ENCODE results near the gene PROSER3. TPM values are rescaled to one million over a fixed set of nuclear protein-coding genes. Genes with fewer than 3 reads are reported as not detected.
"Not testable (repeated sequence)": the region's sequence is repeated elsewhere in the genome, so short reads cannot be mapped to it uniquely, and the experiment has no call there.

Gene PROSER3
- total RNA-seq, 1 donor from 2014 or later, result 20.8 TPM

DNA sequence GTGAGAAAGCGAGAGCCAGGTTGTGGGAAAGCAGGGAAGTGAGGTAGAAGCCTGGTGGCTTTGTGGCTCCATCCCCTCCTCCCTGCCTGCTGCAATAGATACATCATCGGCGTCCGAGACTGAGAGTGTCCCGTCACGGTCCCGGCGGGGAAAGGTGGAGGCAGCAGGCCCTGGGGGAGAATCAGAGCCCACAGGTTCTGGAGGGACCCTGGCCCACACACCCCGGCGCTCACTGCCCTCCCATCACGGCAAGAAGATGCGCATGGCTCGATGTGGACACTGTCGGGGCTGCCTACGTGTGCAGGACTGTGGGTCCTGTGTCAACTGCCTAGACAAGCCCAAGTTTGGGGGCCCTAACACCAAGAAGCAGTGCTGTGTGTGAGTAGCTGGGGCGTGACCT, 35.1 kb upstream of the PROSER3 start:
- TF ChIP-seq, protein P1, sequence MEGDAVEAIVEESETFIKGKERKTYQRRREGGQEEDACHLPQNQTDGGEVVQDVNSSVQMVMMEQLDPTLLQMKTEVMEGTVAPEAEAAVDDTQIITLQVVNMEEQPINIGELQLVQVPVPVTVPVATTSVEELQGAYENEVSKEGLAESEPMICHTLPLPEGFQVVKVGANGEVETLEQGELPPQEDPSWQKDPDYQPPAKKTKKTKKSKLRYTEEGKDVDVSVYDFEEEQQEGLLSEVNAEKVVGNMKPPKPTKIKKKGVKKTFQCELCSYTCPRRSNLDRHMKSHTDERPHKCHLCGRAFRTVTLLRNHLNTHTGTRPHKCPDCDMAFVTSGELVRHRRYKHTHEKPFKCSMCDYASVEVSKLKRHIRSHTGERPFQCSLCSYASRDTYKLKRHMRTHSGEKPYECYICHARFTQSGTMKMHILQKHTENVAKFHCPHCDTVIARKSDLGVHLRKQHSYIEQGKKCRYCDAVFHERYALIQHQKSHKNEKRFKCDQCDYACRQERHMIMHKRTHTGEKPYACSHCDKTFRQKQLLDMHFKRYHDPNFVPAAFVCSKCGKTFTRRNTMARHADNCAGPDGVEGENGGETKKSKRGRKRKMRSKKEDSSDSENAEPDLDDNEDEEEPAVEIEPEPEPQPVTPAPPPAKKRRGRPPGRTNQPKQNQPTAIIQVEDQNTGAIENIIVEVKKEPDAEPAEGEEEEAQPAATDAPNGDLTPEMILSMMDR (IDR thresholded peaks at IDR 0.05), result no peak
- H3K36me3 ChIP-seq, result peaks cover 77% of the 10 kb centered on the region
- no peaks in the 10 kb centered on the region for H3K27me3 ChIP-seq (ENCODE audit: low read depth)
- intact Hi-C loops (cut with DNase I), result no loop called here
- H3K27ac ChIP-seq, result no peak overlapping the region
- ATAC-seq (no peak), DNase-seq (no peak)
- H3K4me1 ChIP-seq, result peaks cover 15% of the 10 kb centered on the region
- no peak overlapping the region for H3K4me3 ChIP-seq
- H3K9me3 ChIP-seq, result no peaks in the 10 kb centered on the region

DNA sequence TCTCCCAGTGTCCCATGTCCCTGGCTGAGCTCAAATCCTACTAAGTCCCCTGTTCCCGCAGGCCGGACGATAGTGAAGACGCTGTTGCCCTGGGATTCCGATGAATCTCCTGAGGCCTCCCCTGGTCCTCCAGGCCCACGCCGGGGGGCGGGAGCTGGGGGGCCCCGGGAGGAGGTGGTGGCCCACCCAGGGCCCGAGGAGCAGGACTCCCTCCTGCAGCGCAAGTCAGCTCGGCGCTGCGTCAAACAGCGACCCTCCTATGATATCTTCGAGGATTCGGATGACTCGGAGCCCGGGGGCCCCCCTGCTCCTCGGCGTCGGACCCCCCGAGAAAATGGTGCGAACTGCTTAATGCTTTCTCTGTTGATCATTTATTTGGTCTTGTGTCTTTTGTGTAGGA, 34.3 kb upstream of the PROSER3 start:
- TF ChIP-seq, protein P1 (IDR thresholded peaks at IDR 0.05), result no peak
- intact Hi-C loops (cut with DNase I), result no loop called here
- Histone ChIP-seq H3K4me3 (no peak overlapping the region), H3K27ac (no peak overlapping the region), H3K4me1 (peaks cover 13% of the 10 kb centered on the region), H3K27me3 (ENCODE audit: low read depth) (no peaks in the 10 kb centered on the region), H3K9me3 (no peaks in the 10 kb centered on the region), H3K36me3 (peaks cover 85% of the 10 kb centered on the region)
- no peak for ATAC-seq
- DNase-seq, result no peak

DNA sequence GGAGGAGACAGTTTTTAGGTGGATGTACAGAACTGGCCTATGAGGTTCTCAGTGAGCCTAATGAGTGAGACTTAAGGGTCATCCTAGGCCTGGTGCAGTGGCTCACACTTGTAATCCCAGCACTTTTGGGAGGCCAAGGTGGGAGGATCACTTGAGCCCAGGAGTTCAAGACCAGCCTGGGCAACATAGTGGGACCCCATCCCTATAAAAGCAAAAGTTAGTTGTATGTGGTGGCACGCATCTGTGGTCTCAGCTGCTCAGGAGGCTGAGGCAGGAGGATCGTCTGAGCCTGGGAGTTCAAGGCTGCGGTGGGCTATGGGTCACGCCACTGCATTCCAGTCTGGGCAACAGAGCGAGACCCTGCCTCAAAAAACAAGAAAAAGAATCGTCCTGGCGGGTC, 33.8 kb upstream of the PROSER3 start:
- not testable (repeated sequence) for DNase-seq, ATAC-seq
- H3K36me3 ChIP-seq, result peaks cover 89% of the 10 kb centered on the region

DNA sequence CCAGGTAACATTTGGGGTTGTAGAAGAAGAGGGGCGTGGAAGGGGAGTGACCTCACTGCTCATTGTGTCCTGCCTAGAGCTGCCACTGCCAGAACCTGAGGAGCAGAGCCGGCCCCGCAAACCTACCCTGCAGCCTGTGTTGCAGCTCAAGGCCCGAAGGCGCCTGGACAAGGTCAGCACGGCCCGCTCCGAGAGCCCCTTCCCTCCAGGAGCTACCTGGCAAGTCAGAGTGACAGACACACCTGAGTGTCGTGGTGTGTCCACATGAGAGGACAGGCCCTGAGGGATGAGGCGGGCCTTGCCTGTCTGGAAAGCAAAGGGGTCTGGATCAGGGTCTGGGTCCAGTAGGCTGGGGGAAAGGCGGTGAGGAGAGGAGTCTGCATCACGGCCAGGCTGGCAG, 33.4 kb upstream of the PROSER3 start:
- Histone ChIP-seq H3K27me3 (ENCODE audit: low read depth) (no peaks in the 10 kb centered on the region), H3K9me3 (no peaks in the 10 kb centered on the region), H3K36me3 (peaks cover 93% of the 10 kb centered on the region), H3K4me3 (no peak overlapping the region), H3K4me1 (peaks cover 4% of the 10 kb centered on the region), H3K27ac (no peak overlapping the region)
- ATAC-seq (no peak), DNase-seq (no peak)
- intact Hi-C loops (cut with DNase I), result no loop called here
- TF ChIP-seq, protein P1 (IDR thresholded peaks at IDR 0.05), result no peak

More for the DNA sequence above, 33.8 kb upstream of the PROSER3 start:
- H3K27ac ChIP-seq; H3K9me3 ChIP-seq; H3K4me3 ChIP-seq; H3K27me3 ChIP-seq (ENCODE audit: low read depth); H3K4me1 ChIP-seq; intact Hi-C loops (cut with DNase I): not testable (repeated sequence)

DNA sequence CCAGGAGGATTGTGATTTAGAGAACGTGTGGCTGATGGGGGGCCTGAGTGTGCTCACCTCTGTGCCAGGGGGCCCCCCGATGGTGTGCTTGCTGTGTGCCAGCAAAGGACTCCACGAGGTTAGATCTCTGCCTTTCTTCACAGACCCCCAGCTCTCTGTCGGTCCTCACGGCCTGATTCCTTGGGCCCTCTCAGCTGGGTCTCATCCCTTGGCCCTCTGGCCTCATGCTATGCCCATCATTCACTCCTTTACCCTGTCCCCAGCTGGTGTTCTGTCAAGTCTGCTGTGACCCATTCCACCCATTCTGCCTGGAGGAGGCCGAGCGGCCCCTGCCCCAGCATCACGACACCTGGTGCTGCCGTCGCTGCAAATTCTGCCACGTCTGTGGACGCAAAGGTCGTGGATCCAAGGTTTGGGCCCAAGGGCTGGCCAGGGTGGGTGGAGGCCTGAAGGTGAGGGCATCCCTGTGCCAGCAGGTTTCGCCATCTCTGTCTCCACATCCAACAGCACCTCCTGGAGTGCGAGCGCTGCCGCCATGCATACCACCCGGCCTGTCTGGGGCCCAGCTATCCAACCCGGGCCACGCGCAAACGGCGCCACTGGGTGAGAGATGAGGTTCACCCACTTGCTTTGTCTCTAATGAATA, 32.6 kb upstream of the PROSER3 start:
- ATAC-seq (no peak), DNase-seq (no peak)
- TF ChIP-seq, protein P1 (IDR thresholded peaks at IDR 0.05), result no peak
- Histone ChIP-seq H3K27ac (no peak overlapping the region), H3K9me3 (no peaks in the 10 kb centered on the region), H3K4me1 (no peaks in the 10 kb centered on the region), H3K36me3 (peaks cover 93% of the 10 kb centered on the region), H3K4me3 (no peak overlapping the region), H3K27me3 (ENCODE audit: low read depth) (no peaks in the 10 kb centered on the region)
- intact Hi-C loops (cut with DNase I), result no loop called here

DNA sequence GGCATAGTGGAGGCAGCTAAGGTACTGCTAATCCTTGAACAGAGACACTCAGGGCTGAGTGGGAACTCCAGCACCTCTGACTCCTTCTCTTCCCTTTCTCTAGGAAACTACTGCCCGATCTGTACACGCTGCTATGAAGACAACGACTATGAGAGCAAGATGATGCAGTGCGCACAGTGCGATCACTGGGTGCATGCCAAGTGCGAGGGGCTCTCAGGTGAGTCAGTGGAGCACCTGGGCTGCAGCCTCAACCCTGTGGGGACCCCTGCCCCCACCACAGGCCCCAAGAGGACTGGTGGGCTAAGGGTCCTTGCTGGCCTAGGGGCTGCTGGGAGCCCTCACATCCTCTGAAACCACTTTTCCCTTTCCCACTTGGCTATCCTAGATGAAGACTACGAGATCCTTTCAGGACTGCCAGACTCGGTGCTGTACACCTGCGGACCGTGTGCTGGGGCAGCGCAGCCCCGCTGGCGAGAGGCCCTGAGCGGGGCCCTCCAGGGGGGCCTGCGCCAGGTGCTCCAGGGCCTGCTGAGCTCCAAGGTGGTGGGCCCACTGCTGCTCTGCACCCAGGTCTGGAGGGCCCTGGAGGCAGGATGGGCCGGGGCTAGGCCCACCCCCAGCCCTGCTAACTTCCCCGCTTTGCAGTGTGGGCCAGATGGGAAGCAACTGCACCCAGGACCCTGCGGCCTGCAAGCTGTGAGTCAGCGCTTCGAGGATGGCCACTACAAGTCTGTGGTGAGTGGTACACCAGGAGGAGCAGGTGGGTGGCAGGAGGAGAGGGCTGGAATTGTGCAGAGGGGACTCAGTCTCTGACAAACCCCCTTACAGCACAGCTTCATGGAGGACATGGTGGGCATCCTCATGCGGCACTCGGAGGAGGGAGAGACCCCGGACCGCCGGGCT, 30.7 kb upstream of the PROSER3 start:
- ATAC-seq (no peak), DNase-seq (no peak)
- TF ChIP-seq, protein P1 (IDR thresholded peaks at IDR 0.05), result no peak

More for the DNA sequence above, 30.7 kb upstream of the PROSER3 start:
- no peaks in the 10 kb centered on the region for H3K4me1 ChIP-seq
- H3K9me3 ChIP-seq, result no peaks in the 10 kb centered on the region
- H3K27ac ChIP-seq, result no peak overlapping the region
- intact Hi-C loops (cut with DNase I), result no loop called here
- no peak overlapping the region for H3K4me3 ChIP-seq
- H3K36me3 ChIP-seq, result peaks cover 100% of the 10 kb centered on the region
- no peaks in the 10 kb centered on the region for H3K27me3 ChIP-seq (ENCODE audit: low read depth)

Data from lower lobe of right lung (tissue), 2 donors.